HCT116 (cell line): Measurements from ENCODE around the gene URAD.

Experiments
- CBX3 ChIP-seq: IDR thresholded peaks from 2 replicates; pipeline ENCODE4 v1.6.1; 2012; ENCODE audit warnings: low read depth
- EZH2 ChIP-seq: fragments of 200-600 bp; sonication (generic); IDR thresholded peaks from 2 replicates; pipeline ENCODE4 v1.6.1; 2017; ENCODE audit warnings: antibody characterized with exemption, mixed run types
- EZH2phosphoT487 ChIP-seq: fragments of 200-600 bp; IDR thresholded peaks from 2 replicates; pipeline ENCODE4 v1.6.1; 2018; ENCODE audit warnings: antibody characterized with exemption, borderline replicate concordance
- JUND ChIP-seq: IDR thresholded peaks from 2 replicates; pipeline ENCODE4 v1.6.1; 2012
- TF ChIP-seq, protein P1 (sequence below), 3 experiments: fragments of 200-600 bp in 1 of 3; sonication (generic) in 1 of 3; IDR thresholded peaks in 2 of 3; conservative IDR thresholded peaks in 1 of 3; 2 replicates each; pipeline ENCODE4 v1.5.1; 2012 to 2017; ENCODE audit warnings: low read depth in 2 of 3, low read length in 2 of 3, antibody characterized with exemption in 1 of 3, borderline replicate concordance in 1 of 3, control low read depth in 1 of 3, mild to moderate bottlenecking in 1 of 3, mixed read lengths in 1 of 3, mixed run types in 1 of 3, moderate library complexity in 1 of 3; ENCODE audit not compliant: insufficient read depth in 1 of 3
- TF ChIP-seq, protein P2 (sequence below): IDR thresholded peaks from 2 replicates; pipeline ENCODE4 v1.6.1; 2012; ENCODE audit warnings: low read depth

DNA sequence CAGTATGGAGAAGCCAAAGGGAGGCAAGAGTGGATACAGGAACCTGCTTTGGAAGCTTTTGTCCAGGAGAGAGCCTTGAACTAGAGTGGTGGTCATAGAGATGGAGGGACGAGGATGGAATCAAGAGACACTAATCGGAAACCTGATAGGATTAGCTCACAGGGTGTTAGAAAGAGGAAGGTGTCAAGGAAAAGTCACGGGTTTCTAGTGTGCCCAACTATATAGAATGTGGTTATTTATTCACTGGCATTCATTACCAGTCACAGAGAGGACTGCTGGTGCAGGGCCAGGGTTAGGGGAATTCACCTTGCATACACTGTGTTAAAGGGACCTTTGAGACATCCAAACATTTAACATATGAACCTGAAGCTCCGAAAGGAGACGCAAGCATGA, 43.4 kb upstream of the URAD start:
- TF ChIP-seq, protein P1, sequence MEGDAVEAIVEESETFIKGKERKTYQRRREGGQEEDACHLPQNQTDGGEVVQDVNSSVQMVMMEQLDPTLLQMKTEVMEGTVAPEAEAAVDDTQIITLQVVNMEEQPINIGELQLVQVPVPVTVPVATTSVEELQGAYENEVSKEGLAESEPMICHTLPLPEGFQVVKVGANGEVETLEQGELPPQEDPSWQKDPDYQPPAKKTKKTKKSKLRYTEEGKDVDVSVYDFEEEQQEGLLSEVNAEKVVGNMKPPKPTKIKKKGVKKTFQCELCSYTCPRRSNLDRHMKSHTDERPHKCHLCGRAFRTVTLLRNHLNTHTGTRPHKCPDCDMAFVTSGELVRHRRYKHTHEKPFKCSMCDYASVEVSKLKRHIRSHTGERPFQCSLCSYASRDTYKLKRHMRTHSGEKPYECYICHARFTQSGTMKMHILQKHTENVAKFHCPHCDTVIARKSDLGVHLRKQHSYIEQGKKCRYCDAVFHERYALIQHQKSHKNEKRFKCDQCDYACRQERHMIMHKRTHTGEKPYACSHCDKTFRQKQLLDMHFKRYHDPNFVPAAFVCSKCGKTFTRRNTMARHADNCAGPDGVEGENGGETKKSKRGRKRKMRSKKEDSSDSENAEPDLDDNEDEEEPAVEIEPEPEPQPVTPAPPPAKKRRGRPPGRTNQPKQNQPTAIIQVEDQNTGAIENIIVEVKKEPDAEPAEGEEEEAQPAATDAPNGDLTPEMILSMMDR (IDR thresholded peaks at IDR 0.05 in 2 of 3, conservative IDR thresholded peaks at IDR 0.05 in 1 of 3; ENCODE audit: borderline replicate concordance in 1 of 3, insufficient read depth in 1 of 3, low read depth in 2 of 3, low read length in 2 of 3): no peak
- TF ChIP-seq EZH2 (no peak), EZH2phosphoT487 (no peak), JUND (no peak), CBX3 (no peak)
- TF ChIP-seq, protein P2, sequence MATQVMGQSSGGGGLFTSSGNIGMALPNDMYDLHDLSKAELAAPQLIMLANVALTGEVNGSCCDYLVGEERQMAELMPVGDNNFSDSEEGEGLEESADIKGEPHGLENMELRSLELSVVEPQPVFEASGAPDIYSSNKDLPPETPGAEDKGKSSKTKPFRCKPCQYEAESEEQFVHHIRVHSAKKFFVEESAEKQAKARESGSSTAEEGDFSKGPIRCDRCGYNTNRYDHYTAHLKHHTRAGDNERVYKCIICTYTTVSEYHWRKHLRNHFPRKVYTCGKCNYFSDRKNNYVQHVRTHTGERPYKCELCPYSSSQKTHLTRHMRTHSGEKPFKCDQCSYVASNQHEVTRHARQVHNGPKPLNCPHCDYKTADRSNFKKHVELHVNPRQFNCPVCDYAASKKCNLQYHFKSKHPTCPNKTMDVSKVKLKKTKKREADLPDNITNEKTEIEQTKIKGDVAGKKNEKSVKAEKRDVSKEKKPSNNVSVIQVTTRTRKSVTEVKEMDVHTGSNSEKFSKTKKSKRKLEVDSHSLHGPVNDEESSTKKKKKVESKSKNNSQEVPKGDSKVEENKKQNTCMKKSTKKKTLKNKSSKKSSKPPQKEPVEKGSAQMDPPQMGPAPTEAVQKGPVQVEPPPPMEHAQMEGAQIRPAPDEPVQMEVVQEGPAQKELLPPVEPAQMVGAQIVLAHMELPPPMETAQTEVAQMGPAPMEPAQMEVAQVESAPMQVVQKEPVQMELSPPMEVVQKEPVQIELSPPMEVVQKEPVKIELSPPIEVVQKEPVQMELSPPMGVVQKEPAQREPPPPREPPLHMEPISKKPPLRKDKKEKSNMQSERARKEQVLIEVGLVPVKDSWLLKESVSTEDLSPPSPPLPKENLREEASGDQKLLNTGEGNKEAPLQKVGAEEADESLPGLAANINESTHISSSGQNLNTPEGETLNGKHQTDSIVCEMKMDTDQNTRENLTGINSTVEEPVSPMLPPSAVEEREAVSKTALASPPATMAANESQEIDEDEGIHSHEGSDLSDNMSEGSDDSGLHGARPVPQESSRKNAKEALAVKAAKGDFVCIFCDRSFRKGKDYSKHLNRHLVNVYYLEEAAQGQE: no peak
